ENCODE measurements around the gene CUX1.
"Not testable (repeated sequence)": the region's sequence is repeated elsewhere in the genome, so short reads cannot be mapped to it uniquely, and the experiment has no call there.

CUX1 gene

DNA sequence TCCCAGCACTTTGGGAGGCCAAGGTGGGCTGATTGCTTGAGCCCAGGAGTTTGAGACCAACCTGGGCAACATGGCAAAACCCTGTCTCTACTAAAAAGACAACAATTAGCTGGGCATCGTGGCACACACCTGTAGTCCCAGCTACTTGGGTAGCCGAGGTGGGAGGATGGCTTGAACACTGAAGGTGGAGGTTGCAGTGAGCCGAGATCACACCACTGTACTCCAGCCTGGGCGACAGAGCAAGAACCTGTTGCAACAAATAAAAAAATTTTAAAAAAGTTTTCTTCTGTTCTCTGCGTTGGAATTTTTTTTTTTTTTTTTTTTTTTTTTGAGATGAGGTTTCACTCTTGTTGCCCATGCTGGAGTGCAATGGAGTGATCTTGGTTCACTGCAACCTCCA lies 34.9 kb downstream of the CUX1 start:
- not testable (repeated sequence) for DNase-seq (ENCODE audit: low read depth in 2 of 2)

DNA sequence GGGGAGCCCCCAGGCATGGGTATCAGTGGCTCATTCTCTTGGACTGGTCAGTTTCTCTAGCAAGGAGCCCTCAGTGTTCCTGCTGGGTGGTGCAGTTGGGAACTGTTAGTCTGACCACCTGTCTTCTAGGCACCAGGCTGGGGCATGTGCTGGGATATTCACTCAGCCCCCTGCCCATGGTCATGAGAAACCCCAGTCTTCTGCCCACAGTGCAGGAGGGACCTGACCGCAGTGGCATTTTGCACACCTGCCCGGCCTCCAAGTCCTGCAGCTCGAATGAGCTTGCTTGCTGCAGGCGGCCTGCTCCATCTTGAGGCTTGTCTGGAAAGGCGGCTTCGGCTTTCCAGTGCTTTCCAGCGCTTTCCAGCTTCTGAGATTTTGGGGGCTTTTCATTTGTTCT lies 36.3 kb downstream of the CUX1 start:
- DNase-seq (ENCODE audit: low read depth in 2 of 2) = no peak

DNA sequence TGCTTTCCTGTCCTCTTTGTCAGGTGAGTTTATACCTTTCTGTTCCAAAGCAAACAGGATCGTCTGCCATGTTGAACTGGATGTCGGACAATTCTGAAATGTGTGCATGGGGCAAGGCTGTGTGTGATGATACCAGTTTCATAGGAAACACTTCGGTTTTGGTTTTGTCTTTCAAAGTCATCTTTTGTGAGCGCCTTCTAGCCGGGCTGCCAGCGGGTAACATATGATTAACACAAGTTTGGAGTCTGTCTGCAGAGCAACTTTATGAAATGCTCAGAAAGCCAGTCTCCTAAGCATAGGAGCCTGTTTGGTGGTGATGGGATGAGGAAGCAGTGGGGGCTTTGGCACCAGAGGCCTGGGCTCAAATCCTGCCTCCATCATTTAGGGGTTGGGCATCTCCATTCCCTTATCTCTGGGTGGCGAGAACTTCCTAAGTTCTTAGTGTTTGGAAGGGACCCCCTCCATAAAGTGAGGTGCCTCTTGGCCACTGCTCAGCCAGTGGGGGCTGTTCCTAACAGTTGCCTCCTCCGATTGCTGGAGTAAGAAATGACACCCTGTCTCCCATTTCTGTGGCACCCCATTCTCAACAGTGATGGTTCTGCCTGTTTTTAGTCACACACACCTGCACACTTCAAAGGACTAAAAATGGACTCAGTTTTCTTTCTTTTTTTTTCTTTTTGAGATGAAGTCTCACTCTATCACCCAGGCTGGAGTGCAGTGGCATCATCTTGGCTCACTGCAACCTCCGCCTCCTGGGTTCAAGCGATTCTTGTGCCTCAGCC lies 36.8 kb downstream of the CUX1 start:
- DNase-seq (ENCODE audit: low read depth in 2 of 2) = no peak

DNA sequence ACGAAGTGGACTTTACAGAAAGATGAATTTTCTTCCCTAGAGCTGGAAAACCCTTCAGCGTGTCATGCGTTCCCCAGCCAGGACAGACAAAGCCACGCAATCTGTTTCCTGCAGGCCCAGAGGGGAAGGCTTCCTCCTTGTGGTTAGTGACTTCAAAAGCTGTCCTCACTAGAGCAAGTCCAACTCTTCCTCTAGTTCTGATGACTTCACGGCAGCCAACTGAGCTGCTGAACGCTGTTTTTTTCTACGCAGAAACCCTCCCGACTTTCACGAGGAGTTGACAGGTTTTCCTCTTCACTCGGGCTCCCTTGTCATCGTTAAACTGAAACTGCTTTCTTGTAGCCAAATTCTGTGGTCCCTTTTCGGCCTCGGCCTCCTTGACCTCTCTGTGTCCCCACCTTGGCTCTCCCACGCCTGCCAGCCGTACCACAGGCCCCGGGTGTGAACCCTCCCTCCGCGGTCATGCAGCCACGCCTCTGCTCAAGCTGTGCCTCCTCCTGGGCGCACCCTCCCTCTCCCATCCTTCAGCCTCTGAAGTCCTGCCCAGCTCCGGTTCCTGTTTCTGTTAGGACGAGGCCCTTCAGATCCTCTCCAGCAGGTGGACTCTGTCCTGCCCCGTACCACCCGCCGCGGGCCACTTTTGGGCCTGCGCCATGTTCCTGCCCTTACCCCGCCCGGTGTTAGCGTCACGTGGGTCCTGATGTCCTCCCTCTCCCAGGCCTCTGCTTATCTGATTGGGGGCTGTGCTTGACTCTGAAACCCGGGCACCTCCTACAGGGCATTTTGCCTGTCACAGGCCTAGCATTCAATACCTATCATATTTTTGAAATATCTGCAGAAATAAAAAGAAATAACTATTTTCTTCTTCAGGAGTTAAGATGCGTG lies 39.3 kb downstream of the CUX1 start:
- peak; percentile 43 to 48 for DNase-seq (ENCODE audit: low read depth in 2 of 2)

DNA sequence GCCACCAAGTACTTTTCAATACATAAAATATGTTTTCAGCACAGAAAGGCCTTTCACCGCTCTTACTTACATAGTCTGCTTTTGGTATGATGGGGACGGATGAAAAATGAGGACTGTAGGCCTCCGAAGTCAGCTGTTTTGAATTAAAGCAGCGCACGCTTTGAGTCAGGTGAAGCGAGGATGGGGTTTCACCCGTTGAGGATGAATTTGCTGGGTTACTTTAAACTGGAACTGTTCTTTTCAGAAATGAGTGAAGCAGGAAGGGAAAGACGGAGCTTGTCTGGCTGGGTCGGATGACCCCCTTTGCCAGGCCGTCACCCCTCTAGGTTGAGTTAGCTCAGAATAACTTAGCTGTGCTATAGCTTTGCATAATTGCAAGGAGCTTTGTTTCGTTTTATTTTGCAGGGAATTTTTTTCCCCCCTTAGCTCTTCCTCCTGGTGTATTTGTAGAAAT lies 40.0 kb downstream of the CUX1 start:
- no peak for DNase-seq (ENCODE audit: low read depth in 2 of 2)

DNA sequence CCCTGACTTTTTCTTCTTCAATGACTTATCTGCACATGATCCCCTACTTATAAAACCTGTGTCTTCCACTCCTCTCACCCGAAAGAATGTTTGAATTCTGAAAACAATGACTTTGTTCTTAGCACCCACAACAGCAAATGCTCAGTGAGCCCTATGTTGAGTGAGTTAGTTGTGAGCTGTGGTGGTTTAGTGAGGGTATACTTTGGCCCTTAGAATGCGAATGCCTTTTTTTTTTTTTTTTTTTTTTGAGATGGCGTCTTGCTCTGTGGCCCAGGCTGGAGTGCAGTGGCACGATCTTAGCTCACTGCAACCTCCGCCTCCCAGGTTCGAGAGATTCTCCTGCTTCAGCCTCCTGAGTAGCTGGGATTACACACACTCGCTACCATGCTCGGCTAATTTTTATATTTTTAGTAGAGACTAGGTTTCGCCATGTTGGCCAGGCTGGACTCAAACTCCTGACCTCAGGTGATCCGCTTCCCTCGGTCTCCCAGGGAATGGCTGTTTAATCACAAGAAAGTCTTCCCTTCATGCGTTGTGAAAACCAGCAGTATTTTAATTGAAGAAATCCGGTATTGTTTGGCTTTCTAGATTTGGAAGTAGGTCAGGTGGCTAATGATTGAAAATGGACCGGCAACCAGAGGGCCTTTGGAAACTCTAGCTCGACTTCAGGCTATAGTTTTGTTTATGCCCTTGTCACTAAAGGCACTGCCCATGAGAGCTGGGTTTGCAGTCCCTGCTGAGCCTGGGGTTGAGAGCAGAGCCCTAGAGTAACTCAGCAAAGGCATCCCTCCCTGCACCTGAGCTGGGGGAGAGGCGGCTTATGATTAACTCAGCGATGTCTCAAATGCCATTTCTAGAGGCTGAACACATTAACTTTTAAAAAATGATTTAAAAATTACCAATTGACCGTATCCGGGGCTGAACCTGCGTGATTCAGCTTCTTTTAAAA lies 41.3 kb downstream of the CUX1 start:
- no peak for DNase-seq (ENCODE audit: low read depth in 2 of 2)

DNA sequence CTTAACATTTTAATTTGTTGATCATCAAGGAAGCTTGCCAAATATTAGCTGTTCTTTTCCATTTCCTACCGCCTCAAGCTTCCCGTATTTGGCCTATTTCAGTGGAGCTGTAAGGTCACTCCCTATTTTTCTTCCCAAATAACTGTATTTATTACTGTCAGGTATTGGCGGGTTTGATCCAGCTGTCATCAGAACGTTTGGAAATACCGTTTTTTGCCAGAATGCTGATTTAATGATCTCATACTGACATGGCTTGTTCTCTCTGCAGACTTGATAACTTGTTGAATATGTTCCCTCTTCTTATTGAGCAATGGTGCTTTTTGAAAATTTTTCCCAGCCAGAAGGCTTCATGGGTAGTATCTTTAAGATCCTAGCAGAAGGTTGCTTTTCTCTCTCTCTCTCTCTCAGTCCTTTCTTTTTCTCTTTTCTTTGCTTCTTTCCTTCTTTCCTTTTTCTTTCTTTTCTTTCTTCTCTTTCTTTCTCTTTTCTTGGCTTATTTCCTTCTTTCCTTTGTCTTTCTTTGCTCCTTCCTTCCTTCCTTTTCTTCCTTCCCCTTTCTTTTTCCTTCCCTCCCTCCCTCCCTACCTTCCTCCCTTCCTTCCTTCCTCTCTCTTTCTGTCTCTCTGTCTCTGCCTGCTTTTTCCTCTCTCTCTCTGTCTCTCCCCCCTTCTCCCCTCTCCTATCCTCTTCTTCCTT lies 42.1 kb downstream of the CUX1 start:
- DNase-seq (ENCODE audit: low read depth in 2 of 2) = no peak

DNA sequence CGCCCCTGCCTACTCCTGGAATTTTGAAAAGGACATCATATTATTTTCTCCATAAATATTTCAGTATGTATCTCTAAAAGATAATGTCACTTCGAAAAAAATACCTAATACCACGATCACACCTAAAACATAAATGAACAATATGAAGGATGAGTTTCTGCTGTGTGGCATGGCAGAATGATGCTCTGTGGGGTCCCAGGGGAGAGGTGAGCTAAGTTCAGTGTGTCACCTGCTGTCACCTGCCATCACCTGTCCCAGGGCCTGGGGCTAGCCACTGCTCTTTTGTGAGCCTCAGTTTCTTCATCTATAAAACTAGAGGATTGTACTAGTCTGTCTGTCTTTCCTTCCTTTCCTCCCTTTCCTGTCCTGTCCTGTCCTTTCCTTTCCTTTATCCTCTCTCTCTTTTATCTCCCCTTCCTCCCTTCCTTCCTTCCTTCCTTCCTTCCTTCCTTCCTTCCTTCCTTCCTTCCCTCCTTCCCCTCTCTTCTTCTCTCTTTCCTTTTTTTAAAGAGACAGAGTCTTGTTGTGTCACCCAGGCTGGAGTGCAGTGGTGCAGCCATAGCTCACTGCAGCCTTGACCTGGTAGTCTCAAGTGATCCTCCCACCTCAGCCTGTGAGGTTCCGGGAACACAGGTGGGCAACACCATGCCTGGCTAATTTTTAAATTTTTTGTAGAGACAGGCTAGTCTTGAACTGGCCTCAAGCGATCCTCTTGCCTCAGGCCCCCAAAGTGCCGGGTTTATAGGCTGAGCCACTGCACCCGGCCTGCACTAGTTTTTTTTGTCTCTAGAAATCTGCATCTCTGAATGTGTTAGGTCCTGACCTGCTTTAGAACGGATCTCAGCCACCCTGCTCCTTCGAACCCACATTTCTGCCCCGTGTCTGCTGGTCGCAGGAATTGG lies 43.1 kb downstream of the CUX1 start:
- DNase-seq (ENCODE audit: low read depth in 2 of 2) = no peak

DNA sequence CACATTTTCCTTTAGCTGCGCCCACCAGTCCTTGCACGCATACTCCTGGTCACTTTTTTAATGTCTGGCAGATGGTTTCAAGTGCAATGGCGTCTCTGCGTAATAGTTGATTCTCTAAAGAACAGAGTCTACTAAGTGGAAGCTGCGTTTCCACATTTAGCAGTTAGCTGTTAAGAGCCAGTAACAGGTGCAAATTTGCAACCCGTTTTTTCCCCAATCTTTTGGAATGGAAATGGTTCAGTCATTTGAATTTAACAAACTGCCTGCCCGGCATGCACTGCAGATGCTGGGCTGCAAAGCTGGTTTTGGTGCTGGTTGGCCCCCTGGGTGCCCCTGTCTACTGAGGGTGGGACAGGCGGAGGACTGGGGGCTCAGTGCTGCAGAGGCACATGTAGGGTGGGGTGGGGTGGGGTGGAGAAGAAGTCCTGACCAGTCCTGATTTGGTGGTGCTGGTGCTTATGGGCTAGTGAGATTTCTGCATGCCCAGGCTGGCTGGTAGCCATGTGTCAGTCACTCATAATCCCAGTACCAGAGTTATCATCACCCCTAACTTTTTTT lies 43.9 kb downstream of the CUX1 start:
- DNase-seq (ENCODE audit: low read depth in 2 of 2) = no peak

DNA sequence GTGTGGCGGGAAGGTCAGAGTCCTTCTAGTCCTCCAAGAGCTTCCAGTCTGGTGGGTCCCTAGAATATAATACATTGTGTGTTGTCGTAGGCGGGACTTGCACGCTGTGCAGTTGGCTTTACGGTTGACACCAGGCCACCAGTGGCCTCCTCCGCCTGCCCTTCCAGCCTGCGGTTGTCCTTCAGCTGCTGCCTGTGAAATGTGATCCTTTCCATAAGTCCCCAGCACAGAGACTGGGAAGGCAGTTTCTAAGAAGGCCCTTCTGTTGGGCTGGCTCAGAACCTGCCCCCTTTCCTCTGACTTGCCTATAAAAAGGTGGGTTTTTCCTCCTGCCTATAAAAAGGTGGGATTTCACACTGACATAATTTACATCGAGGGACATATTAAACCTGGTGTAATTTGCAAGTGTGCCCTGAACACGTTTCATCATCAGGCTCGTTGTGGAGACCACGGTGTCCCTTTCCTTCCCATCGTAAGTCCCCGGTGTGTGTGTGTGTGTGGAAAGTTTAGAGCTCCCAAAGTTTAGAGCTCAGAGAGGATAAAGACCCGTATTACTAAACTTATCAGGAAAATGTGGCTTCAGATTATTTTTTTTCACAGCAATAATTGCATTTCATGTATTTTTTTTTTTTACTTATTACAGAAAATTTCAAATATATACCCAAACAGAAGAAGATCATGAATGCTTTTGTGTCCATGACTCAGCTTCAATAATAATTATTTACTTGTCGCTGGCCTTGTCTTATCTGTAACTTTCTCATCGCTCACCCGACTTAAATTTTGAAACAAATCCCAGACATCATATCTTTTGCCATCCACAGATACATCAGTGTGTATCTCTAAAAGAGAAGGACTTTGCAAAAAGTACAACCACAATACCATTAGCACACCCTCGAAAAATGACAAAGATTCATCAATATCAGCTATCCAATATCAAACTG lies 45.1 kb downstream of the CUX1 start:
- DNase-seq (ENCODE audit: low read depth in 2 of 2) = no peak

DNA sequence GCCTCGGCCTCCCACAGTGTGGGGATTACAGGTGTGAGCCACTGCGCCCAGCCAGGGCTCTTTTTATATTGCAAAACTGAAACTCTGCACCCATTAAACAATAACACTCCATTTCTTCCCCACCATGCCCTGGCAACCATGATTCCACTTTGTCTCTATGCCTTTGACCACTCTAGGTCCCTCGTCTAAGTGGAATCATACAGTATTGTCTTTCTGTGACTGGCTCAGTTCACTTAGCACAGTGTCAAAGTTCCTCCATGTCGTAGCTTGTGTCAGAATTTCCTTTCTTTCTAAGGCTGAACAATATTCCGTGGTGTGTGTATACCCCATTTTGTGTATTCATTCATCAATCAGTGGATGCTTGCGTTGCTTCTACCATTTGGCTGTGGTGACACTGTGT lies 46.2 kb downstream of the CUX1 start:
- DNase-seq (ENCODE audit: low read depth in 2 of 2) = no peak

DNA sequence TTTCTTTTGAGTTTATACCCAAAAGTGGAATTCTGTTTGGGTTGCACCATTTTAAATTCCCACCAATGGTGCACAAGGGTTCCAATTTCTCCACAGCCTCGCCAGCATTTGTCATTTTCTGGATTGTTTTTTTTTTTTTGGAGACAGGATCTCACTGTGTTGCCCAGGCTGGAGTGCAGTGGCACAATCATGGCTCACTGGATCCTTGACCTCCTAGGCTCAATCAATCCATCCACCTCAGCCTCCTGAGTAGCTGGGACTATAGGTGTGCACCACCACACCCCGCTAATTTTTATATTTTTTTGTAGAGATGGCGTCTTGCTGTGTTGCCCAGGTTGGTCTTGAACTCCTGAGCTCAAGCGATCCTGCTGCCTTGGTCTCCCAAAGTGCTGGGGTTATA lies 46.6 kb downstream of the CUX1 start:
- no peak for DNase-seq (ENCODE audit: low read depth in 2 of 2)

DNA sequence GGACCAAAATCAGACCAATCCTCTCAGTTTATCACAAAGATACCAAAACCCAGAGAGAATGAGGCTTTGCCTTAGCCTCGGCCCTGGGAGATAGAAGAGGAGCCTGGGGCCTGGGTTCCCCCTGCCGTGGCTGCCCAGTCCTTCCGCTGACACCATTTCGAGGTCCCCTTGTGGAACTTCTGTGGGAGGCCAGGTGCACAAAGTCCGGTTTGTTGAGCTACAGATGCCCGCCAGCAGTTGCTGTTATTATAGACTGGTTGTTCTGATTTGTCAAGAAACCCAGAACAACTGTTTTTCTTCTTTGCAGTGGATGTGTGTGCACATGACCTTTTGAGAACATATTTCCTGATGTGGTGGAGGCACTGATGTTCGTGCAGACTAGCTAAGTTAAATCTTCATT lies 47.6 kb downstream of the CUX1 start:
- DNase-seq (ENCODE audit: low read depth in 2 of 2) = no peak

DNA sequence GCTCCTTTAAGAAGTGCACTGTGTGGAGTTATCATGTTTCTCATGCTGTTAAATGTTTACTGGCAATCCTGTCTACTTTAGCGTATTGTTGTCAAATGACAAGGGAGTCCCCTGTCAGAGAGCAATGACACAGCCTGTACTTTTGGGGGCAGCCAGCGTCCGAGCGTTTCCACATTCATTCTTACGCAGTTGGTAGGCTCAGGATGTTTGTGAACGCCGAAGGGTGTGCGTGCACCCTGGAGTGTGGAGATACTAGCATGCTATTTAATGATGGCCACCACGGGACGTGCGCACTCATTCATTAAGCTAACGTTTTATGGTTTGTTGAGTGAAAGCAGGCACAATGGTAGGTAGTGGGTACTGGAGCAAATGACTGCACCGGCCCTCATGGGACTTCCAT lies 48.0 kb downstream of the CUX1 start:
- DNase-seq (ENCODE audit: low read depth in 2 of 2) = no peak

DNA sequence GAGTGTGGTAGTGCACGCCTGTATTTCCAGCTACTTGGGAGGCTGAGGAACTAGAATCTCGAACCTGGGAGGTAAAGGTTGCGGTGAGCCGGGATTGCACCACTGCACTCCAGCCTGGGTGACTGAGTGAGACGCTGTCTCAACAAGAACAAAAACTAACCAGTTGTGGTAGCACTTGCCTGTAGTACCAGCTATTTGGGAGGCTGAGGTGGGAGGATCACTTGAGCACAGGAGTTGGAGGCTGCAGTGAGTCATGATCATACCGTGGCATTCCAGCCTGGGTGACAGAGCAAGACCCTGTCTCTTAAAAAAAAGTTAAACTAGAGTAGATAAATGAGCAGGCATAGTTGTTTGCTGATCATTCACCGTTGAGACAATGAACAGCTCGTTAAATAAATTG lies 48.9 kb downstream of the CUX1 start:
- DNase-seq (ENCODE audit: low read depth in 2 of 2) = no peak

DNA sequence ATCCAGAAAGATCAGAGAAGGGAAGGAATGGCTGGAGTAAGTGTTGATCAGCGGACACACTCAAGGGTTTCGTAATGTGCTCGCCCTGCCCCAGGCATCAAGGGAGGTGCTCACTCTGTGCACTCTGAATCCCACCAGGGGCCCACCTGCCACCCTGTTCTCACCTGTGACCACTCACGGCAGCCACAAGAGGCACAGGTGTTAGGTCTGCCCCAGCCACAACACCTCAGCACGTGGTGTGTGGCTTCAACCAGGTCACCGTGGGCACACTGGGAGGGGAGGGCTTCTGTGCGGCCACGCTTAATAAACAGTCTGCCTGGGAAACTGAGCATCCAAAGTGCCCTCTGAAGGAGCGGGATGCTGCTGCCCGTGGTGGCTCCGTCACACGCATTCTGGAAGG lies 49.8 kb downstream of the CUX1 start:
- DNase-seq (ENCODE audit: low read depth in 2 of 2) = no peak

DNA sequence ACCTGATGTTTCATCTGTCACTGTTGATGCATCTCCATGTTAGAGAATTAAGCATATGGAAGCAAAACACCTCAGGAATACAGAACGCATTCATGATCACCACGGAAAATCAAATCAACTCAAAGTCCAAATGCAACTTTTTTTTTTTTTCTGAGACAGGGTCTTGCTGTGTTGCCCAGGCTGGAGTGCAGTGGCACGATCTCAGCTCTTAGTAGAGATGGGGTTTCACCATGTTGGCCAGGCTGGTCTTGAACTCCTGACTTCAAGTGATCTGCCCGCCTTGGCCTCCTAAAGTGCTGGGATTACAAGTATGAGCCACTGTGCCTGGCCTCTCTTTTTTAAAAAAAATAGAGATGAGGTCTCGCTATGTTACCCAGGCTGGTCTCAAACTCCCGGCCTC lies 50.3 kb downstream of the CUX1 start:
- DNase-seq (ENCODE audit: low read depth in 2 of 2) = not testable (repeated sequence)

DNA sequence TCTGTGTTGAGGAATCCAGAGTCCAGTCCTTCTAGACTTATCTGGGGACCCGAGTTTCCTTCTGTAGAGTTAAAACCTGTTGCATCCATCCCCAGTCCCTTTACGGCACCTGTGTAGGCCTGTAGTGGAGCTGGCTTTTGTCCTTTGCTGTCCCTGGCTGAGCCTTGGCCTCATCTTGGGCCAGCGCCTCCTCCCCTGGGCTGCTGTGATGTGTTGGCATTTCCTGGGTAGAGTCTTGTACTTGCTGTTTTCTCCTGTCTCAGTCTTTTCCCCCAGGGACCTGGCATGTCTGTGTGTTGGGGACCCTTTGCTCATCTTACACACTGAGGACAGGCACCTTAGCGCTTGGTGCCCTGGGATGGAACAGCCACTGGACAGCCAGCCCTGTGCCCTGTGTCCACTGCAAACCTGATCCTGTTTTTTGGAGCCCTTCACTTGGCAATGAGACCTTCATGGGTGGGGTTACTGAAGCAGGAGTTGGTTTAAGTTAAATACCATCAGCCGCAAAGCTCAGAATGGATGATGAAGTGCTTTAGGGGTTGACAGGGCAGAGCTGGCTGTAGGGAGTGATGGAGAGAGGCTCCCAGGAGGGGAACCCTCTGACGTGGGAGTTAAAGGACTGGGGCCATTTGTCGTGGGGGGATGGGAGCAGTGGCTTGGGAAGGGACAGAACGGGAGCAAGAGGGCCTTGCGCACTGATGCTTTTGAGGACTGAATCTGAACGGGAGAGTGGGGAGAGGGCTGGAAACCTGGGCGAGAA lies 50.9 kb downstream of the CUX1 start:
- DNase-seq (ENCODE audit: low read depth in 2 of 2) = no peak

All from stimulated activated CD4-positive, alpha-beta T cell treated with anti-CD3 and anti-CD28 coated beads, Interleukin-1b, Interleukin-23, amount 100 ng/mL, for 1 hour (primary cell).